ENCODE measurements around the gene ADK. TPM values are rescaled to one million over a fixed set of nuclear protein-coding genes. Genes with fewer than 3 reads are reported as not detected.

Gene ADK
- total RNA-seq, 1 experiment from 2014 or later = 26.8 TPM

DNA sequence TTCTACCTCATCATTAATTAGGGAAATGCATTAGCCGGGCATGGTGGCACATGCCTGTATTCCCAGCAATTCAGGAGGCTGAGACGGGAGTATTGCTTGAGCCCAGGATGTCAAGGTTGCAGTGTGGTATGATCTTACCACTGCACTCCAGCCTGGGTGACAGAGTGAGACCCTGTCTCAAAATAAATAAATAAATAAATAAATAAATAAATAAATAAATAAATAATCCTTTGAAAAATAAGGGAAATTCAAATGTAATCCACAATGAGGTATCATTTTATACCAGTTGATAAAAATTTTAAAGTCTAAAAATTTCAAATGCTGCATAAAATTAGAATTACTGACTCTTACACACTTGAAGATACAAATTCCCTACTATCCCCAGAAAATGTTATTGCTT, 334.3 kb downstream of the ADK start:
- no peak overlapping the region for H3K23ac ChIP-seq (ENCODE audit: insufficient read length, low read depth, low read length)
- no peaks in the 10 kb centered on the region for H3K79me2 ChIP-seq (ENCODE audit: insufficient read depth, low read length)
- H3K4me1 ChIP-seq (ENCODE audit: insufficient read depth, low read length) = no peaks in the 10 kb centered on the region
- no peaks in the 10 kb centered on the region for H3K23me2 ChIP-seq (ENCODE audit: insufficient read length, low read depth, low read length, poor library complexity, severe bottlenecking)
- H2BK15ac ChIP-seq (ENCODE audit: low read depth, low read length) = no peak overlapping the region
- no peak overlapping the region for H3T11ph ChIP-seq (ENCODE audit: low read length)
- no peak overlapping the region for H3K4ac ChIP-seq (ENCODE audit: low read depth, low read length)
- TF ChIP-seq, protein P1, sequence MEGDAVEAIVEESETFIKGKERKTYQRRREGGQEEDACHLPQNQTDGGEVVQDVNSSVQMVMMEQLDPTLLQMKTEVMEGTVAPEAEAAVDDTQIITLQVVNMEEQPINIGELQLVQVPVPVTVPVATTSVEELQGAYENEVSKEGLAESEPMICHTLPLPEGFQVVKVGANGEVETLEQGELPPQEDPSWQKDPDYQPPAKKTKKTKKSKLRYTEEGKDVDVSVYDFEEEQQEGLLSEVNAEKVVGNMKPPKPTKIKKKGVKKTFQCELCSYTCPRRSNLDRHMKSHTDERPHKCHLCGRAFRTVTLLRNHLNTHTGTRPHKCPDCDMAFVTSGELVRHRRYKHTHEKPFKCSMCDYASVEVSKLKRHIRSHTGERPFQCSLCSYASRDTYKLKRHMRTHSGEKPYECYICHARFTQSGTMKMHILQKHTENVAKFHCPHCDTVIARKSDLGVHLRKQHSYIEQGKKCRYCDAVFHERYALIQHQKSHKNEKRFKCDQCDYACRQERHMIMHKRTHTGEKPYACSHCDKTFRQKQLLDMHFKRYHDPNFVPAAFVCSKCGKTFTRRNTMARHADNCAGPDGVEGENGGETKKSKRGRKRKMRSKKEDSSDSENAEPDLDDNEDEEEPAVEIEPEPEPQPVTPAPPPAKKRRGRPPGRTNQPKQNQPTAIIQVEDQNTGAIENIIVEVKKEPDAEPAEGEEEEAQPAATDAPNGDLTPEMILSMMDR (conservative IDR thresholded peaks at IDR 0.05) = no peak
- no peak overlapping the region for H2AFZ ChIP-seq (ENCODE audit: low read length)
- H2BK5ac ChIP-seq (ENCODE audit: insufficient read length, low read length) = no peak overlapping the region
- H3K27me3 Mint-ChIP-seq (ENCODE audit: low read depth) = no peaks in the 10 kb centered on the region
- H3K9me3 Mint-ChIP-seq = peaks cover 9 to 10% of the 10 kb centered on the region in 2 experiments; a peak in 4 of 5 replicates
- no peak overlapping the region for H2BK120ac ChIP-seq (ENCODE audit: low read depth, low read length, poor library complexity, severe bottlenecking)
- no peak overlapping the region for H2AK5ac ChIP-seq (ENCODE audit: insufficient read length, low read length)
- H3K27me3 ChIP-seq (ENCODE audit: insufficient read depth, low read length) = no peaks in the 10 kb centered on the region
- no CpG with 5 or more reads among the region's 2 CpGs for WGBS (ENCODE audit: extremely low coverage, insufficient read length, low lambda C conversion rate)
- no peak overlapping the region for H4K8ac ChIP-seq (replicated peaks; ENCODE audit: insufficient read length, low read depth, low read length)
- no peak overlapping the region for H3K9ac ChIP-seq (ENCODE audit: extremely low read depth, insufficient read length, low read length)
- H3K18ac ChIP-seq (ENCODE audit: insufficient read length, low read depth, low read length) = no peak overlapping the region
- H3K14ac ChIP-seq (ENCODE audit: insufficient read depth, low read length) = no peak overlapping the region
- no peaks in the 10 kb centered on the region for H4K20me1 ChIP-seq (ENCODE audit: control insufficient read depth, insufficient read depth, insufficient read length)
- no peaks in the 10 kb centered on the region for H3K79me1 ChIP-seq (ENCODE audit: insufficient read depth, low read depth, low read length, poor library complexity, severe bottlenecking)
- H3K27ac Mint-ChIP-seq = no peak overlapping the region
- H3K4me3 Mint-ChIP-seq = no peak overlapping the region
- no peak overlapping the region for H4K91ac ChIP-seq (ENCODE audit: insufficient read length, low read depth, low read length)
- no peak overlapping the region for H2BK20ac ChIP-seq (ENCODE audit: low read depth, low read length, poor library complexity, severe bottlenecking)
- no peak overlapping the region for H2BK12ac ChIP-seq (ENCODE audit: insufficient read length, low read depth, low read length)
- no peaks in the 10 kb centered on the region for H3K9me3 ChIP-seq (ENCODE audit: control insufficient read depth, low read depth, low read length)
- peaks cover 3 to 20% (median 15%) of the 10 kb centered on the region in 3 experiments; a peak in 6 of 7 replicates for H3K36me3 Mint-ChIP-seq (ENCODE audit: insufficient read depth in 1 of 3, low read depth in 3 of 3)
- H3K56ac ChIP-seq (ENCODE audit: insufficient read length, low read depth, low read length) = no peak overlapping the region
- H4K5ac ChIP-seq (ENCODE audit: insufficient read length, low read depth, low read length) = no peak overlapping the region
- no peak overlapping the region for H3K27ac ChIP-seq (ENCODE audit: insufficient read length, low read depth, low read length)
- no peak for DNase-seq
- H3K4me1 Mint-ChIP-seq = 0 out of 4 replicates have a peak, but pooled peaks cover 0 to 2% of the 10 kb centered on the region in 2 experiments
- H3K4me2 ChIP-seq (ENCODE audit: insufficient read depth, insufficient read length, low read length) = no peak overlapping the region
